GM19372 (cell line): ENCODE data around the gene UTS2B.

Experiments used
- ATAC-seq: cut with Tn5 transposase; IDR thresholded peaks from one replicate; pipeline ENCODE4 v1.9.1; 2021; ENCODE audit warnings: mild to moderate bottlenecking, low read depth, moderate library complexity; ENCODE audit not compliant: unreplicated experiment

The UTS2B gene, protein sequence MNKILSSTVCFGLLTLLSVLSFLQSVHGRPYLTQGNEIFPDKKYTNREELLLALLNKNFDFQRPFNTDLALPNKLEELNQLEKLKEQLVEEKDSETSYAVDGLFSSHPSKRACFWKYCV

DNA sequence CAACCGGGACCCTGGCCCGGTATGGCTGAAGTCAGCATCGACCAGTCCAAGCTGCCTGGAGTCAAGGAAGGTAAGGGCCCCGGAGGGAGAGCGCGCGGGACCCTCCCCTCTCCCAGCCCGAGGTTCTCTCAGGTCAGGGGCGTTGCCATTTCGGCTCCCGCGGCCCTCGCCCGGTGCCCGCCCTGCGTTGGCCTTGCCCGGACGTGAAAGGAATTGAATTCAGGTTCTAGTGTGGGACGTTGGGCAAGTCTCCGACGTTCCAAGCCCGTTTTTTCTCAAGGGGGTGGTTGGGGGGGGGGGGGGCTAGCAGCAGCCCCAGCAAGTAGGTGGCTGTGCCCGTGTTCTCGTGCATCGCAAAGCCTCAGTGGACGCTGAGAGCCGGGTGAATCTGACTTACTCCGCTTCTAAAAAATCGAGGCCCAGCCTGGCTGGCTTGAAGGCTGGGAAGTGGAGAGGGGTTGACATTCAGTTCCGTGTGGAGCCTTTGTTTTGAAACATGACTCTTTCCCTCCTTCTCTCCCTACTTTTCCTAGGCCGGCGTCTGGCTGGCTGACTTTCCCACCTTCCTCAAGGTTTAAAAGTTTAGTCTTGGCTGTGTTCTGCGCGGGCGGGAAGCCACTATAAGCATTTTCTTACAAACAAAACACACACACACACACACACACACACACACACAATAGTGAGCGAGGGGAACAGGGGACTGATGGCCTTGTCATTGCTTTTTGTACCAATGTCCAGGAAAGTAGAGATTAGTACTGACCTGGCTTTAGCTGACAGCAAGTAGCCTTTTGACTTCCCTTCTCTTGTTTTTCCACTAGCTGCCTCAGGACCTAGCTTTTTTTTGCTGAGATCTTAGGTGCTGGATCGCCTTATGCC, at the start of gene UTS2B:
TSS of gene UTS2B (minus strand) at position 873 of the 876 bp plus-strand sequence. CDS start 48,337 bp downstream, outside the sequence.
- ATAC-seq: peak; percentile 20

DNA sequence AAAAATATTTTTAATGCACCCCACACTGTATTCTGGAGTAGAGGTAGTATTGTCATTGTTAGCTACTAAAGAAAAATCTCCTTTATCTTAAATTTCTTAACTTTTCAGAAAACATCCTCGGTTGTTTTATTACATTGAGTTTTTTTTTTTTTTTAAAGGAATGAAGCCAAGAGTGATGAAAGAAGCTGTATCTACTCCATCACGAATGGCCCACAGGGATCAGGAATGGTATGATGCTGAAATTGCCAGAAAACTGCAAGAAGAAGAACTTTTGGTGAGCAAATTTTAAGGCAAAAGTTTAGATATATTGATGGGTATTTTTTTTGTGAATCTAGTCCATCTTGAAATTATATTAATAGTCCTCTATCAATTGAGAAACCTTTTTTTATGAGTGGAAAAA, 49.7 kb upstream of the UTS2B start:
- no peak for ATAC-seq

DNA sequence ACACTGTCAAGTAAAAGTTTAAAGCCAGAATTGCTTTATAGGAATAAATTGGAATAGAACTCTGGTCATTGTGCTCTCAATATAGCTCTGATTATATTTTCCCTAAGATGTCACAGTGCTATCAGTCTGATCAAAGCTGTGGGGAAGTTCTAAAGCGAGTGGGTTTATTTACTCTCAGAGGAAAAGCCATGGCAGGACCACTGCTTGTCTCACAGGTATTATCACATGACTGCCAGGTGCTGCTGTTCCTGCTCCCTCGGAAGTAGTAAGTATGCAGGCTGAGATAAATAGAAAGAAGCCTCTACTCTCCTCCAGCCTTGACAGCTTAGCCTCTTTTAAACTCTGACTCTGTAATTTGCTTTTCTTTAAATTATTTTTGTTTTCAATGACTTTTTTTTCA, 49.1 kb upstream of the UTS2B start:
- no peak for ATAC-seq

DNA sequence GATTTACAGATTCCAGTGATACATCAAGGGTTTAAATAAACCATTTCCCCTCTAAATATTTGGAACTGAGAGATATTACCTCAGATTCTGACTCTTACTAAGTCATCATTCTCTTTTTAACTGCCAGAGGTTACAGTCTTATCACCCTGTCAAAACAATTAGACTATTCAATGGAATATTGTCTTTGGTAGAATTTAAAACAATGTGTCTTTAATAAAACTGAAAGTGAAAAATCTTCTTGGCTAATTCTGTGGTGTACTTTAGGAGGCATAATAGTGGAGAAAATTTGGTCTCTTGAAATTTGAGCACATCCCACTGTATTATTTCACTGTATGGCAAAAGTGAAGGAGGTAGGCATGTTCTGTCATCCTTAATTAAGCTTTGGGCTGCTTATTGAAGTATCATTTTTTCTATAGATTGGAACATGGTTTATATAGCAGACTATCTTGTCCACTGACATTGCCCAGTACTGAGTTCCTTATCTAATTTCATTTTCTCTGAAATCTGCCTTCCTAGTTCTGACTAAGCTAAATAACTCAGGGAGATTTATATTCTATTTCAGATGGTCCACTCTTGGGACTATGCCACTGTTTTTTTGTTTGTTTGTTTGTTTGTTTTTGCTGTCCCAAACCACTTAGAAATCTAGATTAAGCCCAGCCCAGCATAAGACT, 48.0 kb upstream of the UTS2B start:
- ATAC-seq: no peak

DNA sequence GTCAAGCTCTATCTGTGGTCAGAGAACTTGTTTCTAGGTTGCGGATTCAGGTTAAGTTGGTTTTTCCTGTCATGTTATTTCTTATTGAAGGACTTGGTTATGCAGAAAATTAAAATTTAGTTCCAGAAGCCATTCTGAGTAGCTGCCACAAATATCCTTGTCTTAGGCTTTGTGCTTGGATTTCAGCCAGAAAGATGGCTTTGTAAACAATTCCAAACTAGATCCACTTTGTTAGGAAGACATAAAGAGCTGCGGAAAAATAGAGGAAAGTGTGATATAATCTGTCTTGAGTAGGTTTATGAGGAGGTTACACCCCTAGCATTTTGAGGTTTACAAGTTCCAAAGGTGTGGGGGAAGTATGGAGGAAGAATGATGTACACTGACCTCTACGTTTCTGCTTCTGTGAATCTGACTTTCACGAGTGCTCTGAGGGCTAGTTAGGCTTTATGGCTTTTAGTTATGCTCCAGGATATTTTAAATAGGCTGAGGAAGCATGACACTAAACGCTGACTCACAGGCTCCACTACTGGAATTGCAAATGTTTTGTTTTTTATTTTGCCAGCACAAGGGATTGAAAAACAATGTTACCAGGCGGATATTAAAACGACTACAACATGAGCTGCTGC, 46.3 kb upstream of the UTS2B start:
- ATAC-seq: no peak

DNA sequence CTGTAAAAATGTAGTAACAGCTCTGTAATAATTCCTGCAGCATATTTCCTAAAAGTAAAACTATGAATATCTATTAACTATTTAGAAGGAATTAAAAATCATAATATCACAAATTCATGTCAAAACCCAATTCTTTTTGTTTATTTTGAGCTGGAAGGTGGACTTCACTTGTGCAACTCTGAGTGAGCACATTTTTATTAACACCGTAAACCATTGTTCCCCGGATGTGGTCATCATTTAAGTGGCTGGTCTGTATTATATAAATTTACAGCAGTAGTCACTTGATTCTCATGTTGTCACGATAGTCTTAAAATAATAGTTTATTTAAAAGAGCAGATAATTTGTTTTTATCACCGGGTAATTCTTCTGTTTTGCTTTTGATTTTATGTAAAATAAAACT, 43.0 kb upstream of the UTS2B start:
- ATAC-seq: no peak

DNA sequence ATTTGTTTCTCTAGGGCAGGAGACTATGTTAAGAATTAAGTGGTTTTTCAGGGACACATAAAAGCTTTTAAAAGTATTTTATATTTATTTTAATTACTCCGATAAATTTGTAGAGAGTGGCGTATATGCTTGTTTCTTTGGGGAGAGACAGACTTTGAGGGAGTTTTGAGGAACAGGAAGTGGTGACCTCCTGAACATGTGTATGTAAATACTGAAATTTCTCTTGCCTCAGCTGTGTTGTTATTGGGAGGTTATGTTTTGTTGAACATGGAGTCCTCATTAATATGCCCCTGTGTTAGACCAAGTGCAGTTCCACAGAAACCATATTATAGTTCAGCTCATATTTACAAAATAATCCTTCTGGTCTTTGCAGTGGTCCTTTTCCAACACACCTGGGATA, 41.8 kb upstream of the UTS2B start:
- no peak for ATAC-seq

DNA sequence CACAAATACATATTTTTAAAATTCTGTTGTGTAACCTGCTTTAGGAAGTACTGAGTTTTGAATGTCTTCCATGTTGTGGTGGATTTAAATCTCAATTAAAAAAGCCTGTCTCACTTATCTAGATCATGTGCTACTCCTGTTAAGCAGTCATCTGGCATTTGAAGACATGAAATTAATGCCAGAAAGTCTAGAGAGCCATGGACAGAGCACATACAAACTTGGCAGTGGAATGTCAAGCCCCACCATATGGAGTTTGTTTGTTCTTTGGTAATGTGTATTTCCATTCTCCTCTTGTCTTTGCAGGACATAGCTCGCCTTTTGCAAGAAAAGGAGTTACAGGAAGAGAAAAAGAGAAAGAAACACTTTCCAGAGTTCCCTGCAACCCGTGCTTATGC, 39.3 kb upstream of the UTS2B start:
- ATAC-seq: no peak

DNA sequence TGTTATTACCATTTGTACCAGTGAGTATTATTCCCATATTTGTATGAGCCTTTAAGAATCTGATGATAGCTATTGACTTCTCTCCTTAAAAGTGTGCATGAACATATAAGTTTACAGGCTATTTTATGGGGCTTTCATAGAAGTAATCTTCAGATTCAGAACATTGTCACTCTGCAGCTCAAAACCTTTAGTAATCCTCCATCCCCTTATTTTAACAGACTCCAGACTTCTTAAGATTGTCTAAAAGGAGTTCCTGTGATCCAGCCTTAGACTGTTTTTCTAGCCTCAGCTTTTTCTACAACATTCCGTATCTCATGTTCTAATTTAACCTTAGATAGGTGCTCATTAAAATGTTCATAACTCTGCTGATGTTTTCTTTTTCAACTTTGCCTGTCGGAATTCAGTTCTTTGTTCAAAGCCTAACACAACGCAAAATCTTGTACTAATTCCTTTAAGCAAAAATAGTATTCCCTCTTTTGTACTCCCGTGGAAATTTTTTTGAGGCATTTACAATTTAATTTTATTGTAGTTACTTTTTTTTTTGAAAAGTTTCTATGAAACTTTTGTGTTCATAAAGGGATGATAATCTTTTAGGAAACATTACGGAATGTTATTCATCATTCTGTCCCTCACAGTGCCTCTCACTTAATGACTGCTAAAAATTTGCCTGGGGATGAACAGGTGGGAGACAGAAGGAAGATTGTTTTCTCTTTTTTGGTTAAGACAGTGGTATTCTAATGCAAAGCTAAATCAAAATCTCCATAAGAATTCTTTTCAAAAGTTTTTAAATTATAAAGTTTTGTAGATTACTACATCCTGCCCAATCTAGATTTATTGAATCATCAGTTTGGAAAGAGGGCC, 38.7 kb upstream of the UTS2B start:
- ATAC-seq: no peak

DNA sequence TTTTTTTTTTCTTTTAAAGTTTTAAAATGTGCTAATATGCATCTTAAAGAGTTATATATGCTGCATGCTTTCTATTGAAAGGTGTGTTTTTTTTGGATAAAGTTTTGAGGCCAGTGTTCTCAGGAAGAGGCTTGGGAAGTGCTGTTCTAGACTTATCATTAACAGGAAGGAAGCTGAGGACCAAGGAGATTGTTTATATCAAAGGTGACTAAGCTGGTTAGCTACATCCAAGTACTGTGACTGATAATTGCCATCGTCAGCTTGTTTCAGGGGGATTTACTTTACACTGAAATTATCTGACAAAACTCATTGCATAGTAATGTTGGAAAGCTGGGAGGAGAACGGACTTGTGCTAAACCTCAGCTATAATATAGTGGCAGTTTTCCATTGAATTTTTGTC, 36.3 kb upstream of the UTS2B start:
- ATAC-seq: no peak

DNA sequence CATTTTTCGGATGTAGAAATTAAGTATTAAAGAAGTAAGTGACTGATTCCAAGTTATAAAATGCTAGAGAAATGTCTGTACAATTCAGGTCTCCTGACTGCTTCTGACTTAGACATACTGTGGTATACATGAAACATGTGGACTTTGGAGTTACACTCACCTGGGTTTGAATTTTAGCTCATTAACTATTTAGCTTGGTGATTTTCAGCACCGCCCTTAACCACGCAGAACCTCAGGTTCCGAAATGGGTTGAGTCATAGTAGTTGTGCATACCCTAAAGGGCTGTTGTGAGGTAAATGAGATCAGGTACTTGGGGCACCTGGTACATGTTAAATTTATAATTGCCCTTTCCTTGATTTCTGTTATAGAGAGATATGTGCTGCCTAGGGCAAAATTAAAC, 32.9 kb upstream of the UTS2B start:
- ATAC-seq: no peak

DNA sequence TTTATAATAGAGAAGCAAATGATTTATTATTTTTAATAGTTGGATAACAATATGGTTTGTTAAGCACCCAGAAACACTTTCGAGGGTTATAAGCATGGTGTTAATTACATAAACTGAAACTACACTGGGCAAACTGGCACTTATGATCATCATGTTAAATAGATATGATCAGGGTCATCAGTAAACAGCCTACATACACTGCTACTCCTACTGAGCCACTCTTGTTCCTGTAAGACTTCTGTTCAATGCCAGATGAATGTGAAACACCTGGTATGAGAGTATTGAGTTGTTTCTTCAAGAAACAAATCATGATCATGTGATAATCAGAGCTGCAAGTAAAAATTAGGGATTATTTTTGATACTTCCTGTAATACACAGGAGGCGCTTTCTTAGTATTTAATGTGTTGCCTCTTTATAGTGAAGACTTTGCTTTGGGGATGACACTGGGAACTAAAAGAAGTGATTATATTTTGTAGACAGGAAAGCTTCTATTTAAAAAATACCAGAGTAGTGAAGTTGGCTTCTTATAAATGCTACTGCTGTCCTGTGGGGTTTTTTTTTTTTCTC, 32.3 kb upstream of the UTS2B start:
- ATAC-seq: no peak

DNA sequence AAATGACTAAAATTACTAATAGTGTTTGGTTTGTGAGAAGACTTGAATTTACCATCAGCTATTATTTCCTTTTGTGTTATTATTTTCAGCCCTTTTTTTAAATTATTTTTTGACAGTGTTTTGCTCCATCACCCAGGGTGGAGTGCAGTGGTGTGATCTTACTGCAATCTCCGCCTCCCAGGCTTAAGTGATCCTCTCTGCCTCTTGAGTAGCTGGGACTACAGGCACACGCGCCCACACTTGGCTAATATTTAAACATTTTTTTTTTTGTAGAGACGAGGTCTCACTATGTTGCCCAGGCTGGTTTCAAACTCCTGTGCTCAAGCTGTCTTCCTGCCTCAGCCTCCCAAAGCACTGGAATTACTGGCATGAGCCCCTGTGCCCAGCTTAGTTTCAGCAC, 31.7 kb upstream of the UTS2B start:
- ATAC-seq: no peak

DNA sequence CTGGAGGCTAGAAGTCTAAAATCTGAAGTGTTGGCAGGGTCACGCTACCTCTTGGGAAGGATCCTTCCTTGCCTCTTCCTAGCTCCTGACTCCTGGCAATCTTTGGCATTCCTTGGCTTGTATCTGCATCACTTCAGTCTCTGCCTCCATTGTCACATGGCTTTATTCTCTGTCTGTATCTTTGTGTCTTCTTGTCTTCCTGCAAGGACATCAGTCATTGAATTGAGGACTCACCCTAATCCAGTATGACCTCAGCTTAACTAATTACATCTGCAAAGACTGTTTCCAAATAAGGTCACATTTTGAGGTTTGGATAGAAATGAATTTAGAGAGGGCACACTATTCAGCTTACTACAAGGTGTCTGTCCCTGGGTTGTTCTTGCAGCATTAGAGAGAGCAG, 31.1 kb upstream of the UTS2B start:
- ATAC-seq: no peak

DNA sequence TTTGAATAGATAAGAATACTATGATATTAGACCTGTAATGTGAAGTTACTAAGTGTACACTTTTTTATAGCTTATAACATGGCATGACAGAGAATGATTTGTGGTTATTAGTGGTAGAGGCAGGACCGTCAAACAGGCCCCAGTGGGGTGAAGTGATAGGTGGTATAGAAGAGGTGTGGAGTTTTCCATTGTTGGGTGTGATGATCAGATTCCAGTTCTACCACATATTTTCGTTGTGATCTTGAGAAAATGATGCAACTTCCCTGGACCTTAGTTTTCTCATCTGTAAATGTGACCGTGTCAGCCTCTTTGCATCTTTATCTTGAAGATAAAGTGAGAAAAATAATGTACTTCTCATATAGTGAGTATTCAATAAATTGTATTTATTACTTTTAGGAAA, 30.3 kb upstream of the UTS2B start:
- ATAC-seq: no peak

DNA sequence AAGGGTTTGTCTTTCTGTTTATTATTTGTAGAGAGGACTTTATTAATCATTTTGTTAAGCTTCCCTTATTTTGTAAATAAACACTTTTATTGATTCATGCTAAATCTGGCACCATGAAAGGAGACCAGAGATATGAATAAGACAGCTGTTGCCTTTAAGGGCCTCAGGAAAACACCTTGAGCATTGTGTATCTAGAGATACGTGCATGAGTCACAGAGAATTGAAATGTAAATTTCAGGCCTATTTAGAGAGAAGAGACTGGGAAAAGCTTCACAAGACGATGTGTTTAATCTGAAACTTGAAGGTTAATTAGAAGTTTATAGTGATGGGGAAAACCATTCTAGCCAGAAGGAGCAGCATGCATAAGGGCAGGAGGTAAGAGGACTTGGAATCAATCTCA, 28.6 kb upstream of the UTS2B start:
- no peak for ATAC-seq

DNA sequence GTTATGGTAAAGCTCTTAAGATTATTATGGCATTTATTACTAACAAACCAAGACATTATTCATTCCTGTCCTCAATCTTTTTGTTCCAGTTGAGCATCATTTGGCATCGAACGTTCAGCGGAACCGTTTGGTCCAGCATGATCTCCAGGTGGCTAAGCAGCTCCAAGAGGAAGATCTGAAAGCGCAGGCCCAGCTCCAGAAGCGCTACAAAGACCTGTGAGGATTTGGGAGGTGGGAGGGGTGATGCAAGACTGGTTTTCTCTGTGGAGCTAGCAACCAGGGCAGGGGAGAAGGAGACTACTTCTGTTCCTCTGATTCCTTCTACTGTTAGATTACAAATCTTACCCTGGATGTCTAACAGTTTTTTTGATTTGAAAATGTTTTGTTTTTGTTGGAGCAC, 27.6 kb upstream of the UTS2B start:
- no peak for ATAC-seq

DNA sequence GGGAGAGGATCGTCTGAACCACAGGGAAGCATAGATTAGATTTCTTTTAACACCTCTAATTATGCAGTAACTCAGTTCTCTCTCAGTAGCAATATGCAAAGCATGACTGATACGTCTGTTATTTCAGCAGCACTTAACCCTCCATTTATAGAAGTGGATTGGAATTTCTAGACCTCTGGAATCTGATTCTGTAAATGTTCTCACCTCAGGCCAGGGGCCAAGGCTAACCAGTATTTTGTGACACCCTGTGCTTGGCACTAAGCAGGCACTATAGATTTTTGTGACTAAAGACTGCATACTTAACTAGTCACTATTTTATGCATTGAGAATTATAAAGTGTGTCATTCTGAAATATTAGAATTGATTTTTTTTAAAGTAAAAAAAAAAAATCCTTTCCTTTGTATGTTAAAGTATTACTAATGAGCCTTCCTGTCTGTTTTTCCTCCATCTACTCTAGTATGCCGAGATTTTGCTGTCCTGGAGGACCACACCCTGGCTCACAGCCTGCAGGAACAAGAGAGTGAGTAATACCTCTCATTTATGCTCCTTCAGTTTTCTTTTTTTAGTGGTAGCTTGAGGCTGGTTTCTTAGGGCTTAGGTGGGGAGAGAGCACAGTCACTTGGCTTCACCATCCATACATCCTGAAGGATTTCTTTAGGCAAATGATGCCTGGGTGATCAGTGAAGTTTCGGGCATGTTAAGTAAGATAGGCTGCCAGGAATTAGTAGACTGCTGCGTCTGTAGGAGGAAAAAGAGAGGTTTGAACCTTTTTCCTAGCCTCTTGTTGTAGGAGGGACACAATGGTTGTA, 26.5 kb upstream of the UTS2B start:
- ATAC-seq: no peak

DNA sequence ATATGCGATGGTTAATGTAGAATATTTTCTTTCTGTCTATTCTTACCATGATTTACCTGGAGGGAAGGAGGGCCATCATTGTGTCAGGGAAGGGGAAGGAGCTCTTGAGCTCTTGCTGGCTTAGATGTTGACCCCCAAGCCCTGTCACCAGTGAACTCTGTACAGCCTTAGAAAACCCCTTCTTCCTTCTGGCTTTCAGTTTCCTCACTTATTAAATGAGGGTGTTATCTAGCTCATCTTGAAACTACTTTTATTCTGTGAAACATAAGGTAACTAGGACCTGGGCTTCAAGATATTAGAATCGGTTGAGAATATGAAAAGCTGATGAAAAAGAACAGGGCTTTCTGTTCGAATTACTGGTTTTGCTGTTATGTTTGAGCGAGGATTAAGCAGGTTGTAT, 25.1 kb upstream of the UTS2B start:
- ATAC-seq: peak; percentile 59
